Heart left ventricle (tissue), 13 donors: ENCODE data around the gene AMPD3.

Experiments
- CTCF ChIP-seq, 12 donors: fragments of 200-600 bp; sonication (generic) in 4 of 12; IDR thresholded peaks; one replicate each; pipeline versions ENCODE4 v1.5.0 to v1.8.0; 2018 to 2022; ENCODE audit warnings: antibody characterized with exemption in 12 of 12, mild to moderate bottlenecking in 5 of 12
- POLR2A ChIP-seq, 2 donors: fragments of 450-650 bp; IDR thresholded peaks; one replicate each; pipeline ENCODE4 v1.6.1; 2017; ENCODE audit warnings: antibody characterized with exemption in 2 of 2, mild to moderate bottlenecking in 2 of 2, moderate library complexity in 2 of 2
- donor health status: ischemic (EF 13 %, LVEDD 7.1; RV severe dilation, severe dysfunction).
- donor health status: DM: no; HTN: yes; CAD: no.
- donor health status: DM: no; HTN: no; CAD: no.
- donor health status: ischemic (EF 25% LVEDD 6.9; RV normal size, moderate dysfunction).
- donor health status: ischemic (EF 25% LVEDD 5.7; RV mildly dilated, moderate dysfunction).
- donor health status: ischemic (EF 35%, LVEDD 5.7; RV mildly dilated, moderate dysfunction).
- donor health status: nonischemic (EF 11% LVEDD 7.7; RV severe dilation, severe dysfunction).
- donor health status: DM: yes; HTN: yes; CAD: no.
- donor health status: PGD.
- donor health status: ischemic (EF 29% LVEDD 5.4; RV normal size, mild dysfunction).
- donor health status: nonischemic (EF 23%, LVEDD 6.1; RV moderate dilation, normal function).

- TF ChIP-seq CTCF (IDR thresholded peaks at IDR 0.05): no peak
- no peak for TF ChIP-seq POLR2A (IDR thresholded peaks at IDR 0.05)
Observed at GRCh38 chr11:10418950-10419310, 36.1 kb upstream of the AMPD3 start.
